ENCODE measurements around the gene SLC6A6.
A peak's percentile ranks its signal among the peaks of the same experiment; 100 is the strongest.

The SLC6A6 gene

DNA sequence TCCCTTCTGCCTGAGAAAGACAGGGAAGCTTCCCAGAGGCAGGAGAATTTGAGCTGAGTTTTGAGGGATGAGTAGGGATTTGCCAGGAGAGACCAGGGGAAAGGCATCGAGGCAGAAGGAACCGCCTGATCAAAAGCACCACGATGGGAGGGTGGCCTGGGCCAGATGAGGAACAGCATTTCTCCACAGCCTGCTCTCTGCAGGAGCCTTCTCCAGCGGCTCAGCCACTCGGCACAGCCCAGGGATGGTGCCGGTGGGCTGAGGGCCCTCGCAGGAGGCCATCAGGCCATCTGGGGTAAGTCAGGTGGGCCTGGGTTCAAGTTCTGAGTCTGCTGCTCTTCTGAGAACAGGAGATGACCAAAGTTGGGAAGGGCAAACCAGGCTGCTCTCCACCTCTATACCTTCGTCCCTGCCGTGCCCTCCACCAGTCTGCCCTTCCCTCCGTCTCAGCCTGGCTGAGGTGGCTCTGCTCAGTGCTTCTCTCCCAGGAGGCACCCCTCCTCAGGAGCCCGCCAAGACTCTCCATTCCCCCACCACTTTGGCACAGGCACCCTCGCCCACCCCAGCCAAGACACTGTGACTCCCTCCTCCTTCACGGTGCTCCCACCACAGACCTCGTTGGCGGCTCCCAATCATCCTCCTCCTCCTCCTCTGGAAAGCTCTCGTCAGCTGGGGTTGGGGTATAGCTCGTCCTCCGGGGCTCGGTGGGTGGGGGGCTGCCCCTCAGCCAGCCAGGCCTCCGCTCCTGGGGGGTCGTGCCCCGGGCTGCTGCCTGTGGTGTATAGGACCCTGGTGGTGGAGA lies 102.8 kb downstream of the SLC6A6 start:
- Histone ChIP-seq H3K9ac (ENCODE audit: low read length) (no peak overlapping the region), H3K4me1 (ENCODE audit: control insufficient read depth, low read depth, low read length) (no peaks in the 10 kb centered on the region), H3K36me3 (ENCODE audit: control insufficient read depth, low read depth, low read length) (no peaks in the 10 kb centered on the region), H3K9me3 (ENCODE audit: control insufficient read depth, low read depth, low read length) (peaks cover 4% of the 10 kb centered on the region), H3K4me3 (ENCODE audit: low read length) (no peak overlapping the region), H3K27me3 (ENCODE audit: control insufficient read depth, insufficient read depth, low read length) (no peaks in the 10 kb centered on the region), H3K27ac (ENCODE audit: low read length) (no peak overlapping the region)

- H3K36me3 ChIP-seq (ENCODE audit: control insufficient read depth, low read depth, low read length) = no peaks in the 10 kb centered on the region
- no peak overlapping the region for H3K27ac ChIP-seq (ENCODE audit: low read length)
- H3K4me3 ChIP-seq (ENCODE audit: low read length) = no peak overlapping the region
- H3K27me3 ChIP-seq (ENCODE audit: control insufficient read depth, insufficient read depth, low read length) = no peaks in the 10 kb centered on the region
- no peaks in the 10 kb centered on the region for H3K4me1 ChIP-seq (ENCODE audit: control insufficient read depth, low read depth, low read length)
- no peak overlapping the region for H3K9ac ChIP-seq (ENCODE audit: low read length)
- peaks cover 4% of the 10 kb centered on the region for H3K9me3 ChIP-seq (ENCODE audit: control insufficient read depth, low read depth, low read length)
Measured at GRCh38 chr3:14505803-14506500, 103.5 kb downstream of the SLC6A6 start.

DNA sequence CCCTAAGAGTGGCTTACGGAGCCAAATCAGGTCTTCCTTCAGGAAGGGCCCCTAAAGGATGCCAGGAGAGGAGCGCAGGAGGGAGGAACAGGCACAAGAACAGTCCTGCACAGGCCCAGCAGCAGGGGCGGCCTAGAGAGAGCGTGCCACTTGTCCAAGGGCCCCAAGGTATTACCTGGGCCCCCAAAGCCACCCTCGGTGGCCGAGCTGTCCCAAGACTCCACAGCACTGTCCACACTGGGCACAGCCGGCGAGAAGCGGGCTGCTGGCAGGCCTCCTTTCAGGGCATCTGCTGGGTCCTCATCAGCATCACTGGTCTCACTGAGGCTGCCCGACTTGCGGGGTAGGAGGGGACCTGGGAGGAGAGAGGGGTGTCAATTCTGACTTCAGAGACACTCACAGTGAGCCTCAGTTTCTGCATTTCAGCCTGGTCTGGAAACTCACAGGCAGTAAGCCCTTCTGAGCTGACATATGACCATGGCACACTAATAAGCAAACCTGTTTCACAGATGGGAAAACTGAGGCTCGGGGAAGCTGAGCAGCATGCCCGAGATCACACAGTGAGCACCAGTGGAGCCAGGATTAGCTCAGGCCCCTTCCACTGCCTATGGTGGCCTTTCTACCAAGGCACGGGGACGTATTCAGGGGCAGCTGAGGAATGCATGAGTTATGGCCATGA lies 104.4 kb downstream of the SLC6A6 start:
- Histone ChIP-seq H3K9ac (ENCODE audit: low read length) (no peak overlapping the region), H3K27me3 (ENCODE audit: control insufficient read depth, insufficient read depth, low read length) (no peaks in the 10 kb centered on the region), H3K4me3 (ENCODE audit: low read length) (no peak overlapping the region), H3K4me1 (ENCODE audit: control insufficient read depth, low read depth, low read length) (no peaks in the 10 kb centered on the region), H3K9me3 (ENCODE audit: control insufficient read depth, low read depth, low read length) (peaks cover 4% of the 10 kb centered on the region), H3K36me3 (ENCODE audit: control insufficient read depth, low read depth, low read length) (no peaks in the 10 kb centered on the region), H3K27ac (ENCODE audit: low read length) (no peak overlapping the region)

DNA sequence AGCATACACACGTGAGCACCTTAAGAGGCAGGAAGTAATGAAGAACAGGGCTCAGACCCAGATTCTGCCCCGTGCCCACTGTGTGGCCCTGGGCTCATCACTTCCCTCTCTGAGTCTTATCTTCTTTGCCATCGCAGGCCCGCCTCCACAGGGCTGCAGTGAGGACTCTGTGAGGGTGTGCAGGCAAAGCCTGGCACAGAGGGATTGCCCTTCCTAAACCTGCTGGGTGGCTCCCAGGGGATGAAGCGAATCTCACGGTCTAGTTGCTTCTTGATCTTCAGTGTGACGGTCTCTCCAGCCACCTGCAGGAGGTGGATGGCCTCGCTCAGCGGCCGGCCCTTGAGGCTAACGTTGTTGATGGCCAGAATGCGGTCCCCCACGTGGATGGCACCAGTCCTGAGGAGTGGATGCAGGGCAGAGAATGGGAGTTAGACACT lies 104.9 kb downstream of the SLC6A6 start:
- H3K27me3 ChIP-seq (ENCODE audit: control insufficient read depth, insufficient read depth, low read length) = no peaks in the 10 kb centered on the region
- no peak overlapping the region for H3K4me3 ChIP-seq (ENCODE audit: low read length)
- no peaks in the 10 kb centered on the region for H3K4me1 ChIP-seq (ENCODE audit: control insufficient read depth, low read depth, low read length)
- no peaks in the 10 kb centered on the region for H3K36me3 ChIP-seq (ENCODE audit: control insufficient read depth, low read depth, low read length)
- no peak overlapping the region for H3K9ac ChIP-seq (ENCODE audit: low read length)
- peaks cover under 1% of the 10 kb centered on the region for H3K9me3 ChIP-seq (ENCODE audit: control insufficient read depth, low read depth, low read length)
- no peak overlapping the region for H3K27ac ChIP-seq (ENCODE audit: low read length)

DNA sequence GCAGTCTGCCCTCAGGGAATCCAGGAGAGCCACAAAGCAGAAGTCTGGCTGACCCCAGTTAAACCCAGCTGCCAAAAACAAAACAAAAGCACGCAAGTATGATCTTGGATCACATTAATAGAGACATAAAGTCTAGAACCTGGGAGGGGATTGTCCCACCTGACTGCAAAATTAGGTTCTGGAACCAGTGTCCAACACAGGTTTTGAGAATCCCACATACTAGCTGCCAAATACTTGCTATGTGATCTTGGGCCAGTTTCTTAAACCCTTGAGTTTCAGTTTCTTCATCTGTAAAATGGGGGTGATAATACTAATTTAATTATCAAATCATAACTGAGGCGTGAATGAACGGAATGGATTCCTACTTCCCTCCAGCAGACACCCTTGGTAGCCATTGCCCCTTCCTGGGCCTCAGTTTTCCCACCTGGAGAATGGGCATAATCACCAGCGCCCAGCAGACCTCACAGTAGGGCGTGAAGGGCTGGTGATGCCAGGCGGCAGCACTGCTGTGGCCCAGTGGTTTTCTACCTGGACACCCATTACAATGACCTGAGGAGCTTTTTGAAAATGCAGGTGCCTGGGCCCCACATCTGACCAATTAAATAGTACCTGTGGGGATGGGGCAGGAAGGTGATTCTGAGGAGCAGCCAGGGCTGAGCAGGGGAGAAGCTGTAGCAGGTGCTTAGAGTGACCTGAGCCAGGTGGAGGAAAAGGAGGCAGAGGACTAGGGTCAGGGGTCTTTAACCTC lies 105.5 kb downstream of the SLC6A6 start:
- Histone ChIP-seq H3K4me3 (ENCODE audit: low read length) (no peak overlapping the region), H3K36me3 (ENCODE audit: control insufficient read depth, low read depth, low read length) (no peaks in the 10 kb centered on the region), H3K9me3 (ENCODE audit: control insufficient read depth, low read depth, low read length) (no peaks in the 10 kb centered on the region), H3K27me3 (ENCODE audit: control insufficient read depth, insufficient read depth, low read length) (no peaks in the 10 kb centered on the region), H3K9ac (ENCODE audit: low read length) (no peak overlapping the region), H3K4me1 (ENCODE audit: control insufficient read depth, low read depth, low read length) (no peaks in the 10 kb centered on the region), H3K27ac (ENCODE audit: low read length) (no peak overlapping the region)

DNA sequence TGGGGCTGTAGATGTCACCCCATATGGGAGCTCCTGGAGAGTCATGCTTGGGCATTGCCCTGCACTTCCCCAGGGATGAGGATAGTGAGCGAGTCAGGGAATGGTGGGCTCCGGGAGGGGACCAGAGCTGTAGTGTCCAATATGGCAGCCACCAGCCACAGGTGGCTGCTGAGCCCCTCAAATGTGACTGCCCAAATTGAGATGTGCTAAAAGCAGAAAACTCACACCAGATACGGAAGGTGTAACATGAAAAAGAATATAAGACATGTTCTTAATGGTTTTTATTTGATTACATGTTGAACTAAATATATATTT lies 106.1 kb downstream of the SLC6A6 start:
- Histone ChIP-seq H3K4me1 (ENCODE audit: control insufficient read depth, low read depth, low read length) (no peaks in the 10 kb centered on the region), H3K9ac (ENCODE audit: low read length) (no peak overlapping the region), H3K27ac (ENCODE audit: low read length) (no peak overlapping the region), H3K27me3 (ENCODE audit: control insufficient read depth, insufficient read depth, low read length) (no peaks in the 10 kb centered on the region), H3K9me3 (ENCODE audit: control insufficient read depth, low read depth, low read length) (no peaks in the 10 kb centered on the region), H3K36me3 (ENCODE audit: control insufficient read depth, low read depth, low read length) (no peaks in the 10 kb centered on the region), H3K4me3 (ENCODE audit: low read length) (no peak overlapping the region)

DNA sequence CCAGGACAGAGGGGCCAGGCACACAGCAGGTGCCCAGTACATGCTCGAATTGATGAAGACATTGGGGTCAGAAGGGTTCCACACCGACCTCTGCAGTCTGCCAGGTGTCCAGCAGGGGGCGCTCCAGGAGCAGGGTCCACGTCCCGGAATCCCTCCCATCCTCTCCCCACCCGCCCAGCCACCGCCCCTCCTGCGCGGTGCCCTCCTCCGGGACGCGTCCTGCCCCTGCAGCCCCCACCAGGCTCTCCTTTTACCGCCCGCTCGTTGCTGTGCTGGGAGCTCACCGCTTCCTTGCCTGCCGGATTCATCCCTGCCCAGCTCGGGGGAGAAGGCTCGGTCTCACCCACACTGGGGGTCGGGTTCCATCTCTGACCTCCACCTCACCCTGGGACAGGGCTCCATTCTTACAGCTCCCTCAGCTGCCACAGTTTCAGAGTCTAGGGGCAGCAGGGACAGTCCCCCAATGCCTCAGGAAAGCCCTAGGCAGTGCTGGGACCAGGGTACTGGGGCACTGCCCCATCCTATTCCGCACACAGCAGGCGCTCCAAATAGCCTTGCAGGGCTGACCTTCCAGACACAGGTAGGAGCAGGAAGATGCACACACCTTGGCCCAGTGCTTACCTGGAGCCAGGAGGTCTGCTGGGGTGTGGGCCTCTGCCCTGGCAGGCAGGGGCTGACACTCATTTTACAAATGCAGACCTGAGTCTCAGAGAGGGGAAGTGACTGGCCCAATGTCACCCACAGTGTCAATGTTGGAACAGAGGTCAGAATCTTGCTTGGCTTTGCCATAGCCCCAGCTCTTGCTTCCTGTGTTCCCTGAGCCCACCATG lies 106.8 kb downstream of the SLC6A6 start:
- Histone ChIP-seq H3K36me3 (ENCODE audit: control insufficient read depth, low read depth, low read length) (no peaks in the 10 kb centered on the region), H3K4me3 (ENCODE audit: low read length) (peak overlapping the region; percentile 40), H3K27me3 (ENCODE audit: control insufficient read depth, insufficient read depth, low read length) (no peaks in the 10 kb centered on the region), H3K9ac (ENCODE audit: low read length) (no peak overlapping the region), H3K9me3 (ENCODE audit: control insufficient read depth, low read depth, low read length) (no peaks in the 10 kb centered on the region), H3K27ac (ENCODE audit: low read length) (no peak overlapping the region), H3K4me1 (ENCODE audit: control insufficient read depth, low read depth, low read length) (no peaks in the 10 kb centered on the region)

GRCh38 chr3:14509796-14510100 lies 107.3 kb downstream of the SLC6A6 start:
- H3K27me3 ChIP-seq (ENCODE audit: control insufficient read depth, insufficient read depth, low read length) = no peaks in the 10 kb centered on the region
- H3K4me1 ChIP-seq (ENCODE audit: control insufficient read depth, low read depth, low read length) = no peaks in the 10 kb centered on the region
- no peaks in the 10 kb centered on the region for H3K9me3 ChIP-seq (ENCODE audit: control insufficient read depth, low read depth, low read length)
- no peak overlapping the region for H3K9ac ChIP-seq (ENCODE audit: low read length)
- no peak overlapping the region for H3K4me3 ChIP-seq (ENCODE audit: low read length)
- H3K27ac ChIP-seq (ENCODE audit: low read length) = no peak overlapping the region
- no peaks in the 10 kb centered on the region for H3K36me3 ChIP-seq (ENCODE audit: control insufficient read depth, low read depth, low read length)

DNA sequence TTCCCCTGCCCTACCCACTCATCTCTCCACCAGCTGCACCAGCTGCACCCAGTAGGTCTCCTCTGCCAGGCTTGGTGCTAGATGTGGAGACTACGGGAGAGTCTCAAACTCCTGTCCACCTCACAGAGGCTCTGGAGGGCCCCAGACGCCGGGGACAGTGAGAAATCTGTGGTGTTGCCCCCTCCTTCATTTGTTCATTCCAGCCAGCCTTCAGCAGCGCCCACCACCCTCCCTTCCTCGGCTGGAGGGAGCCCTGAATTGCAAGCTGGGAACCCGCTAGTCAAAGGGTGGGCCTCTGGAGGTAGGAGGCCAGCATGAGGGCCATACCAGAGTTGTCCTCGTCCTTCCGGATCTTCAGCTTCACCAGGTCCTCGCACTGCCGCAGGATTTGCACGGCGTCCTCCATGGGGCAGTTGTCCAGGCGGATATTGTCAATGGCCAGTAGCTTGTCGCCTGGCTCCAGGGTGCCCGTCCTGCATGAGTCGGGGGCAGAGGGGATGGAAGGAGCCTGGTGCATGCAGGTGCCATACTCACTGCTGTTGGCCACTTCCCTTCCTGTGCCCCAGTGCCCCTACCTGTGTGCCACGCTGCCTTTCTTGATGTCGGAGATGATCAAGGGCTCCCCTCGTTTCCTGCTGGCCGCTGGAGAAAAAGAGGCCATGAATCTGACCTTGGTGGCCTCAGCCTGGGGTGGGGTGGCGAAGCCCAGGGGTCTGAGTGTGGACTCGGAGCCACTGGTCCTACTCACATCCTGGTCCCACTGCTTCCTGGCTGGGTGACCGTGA lies 108.6 kb downstream of the SLC6A6 start:
- no peaks in the 10 kb centered on the region for H3K9me3 ChIP-seq (ENCODE audit: control insufficient read depth, low read depth, low read length)
- H3K36me3 ChIP-seq (ENCODE audit: control insufficient read depth, low read depth, low read length) = no peaks in the 10 kb centered on the region
- H3K4me1 ChIP-seq (ENCODE audit: control insufficient read depth, low read depth, low read length) = no peaks in the 10 kb centered on the region
- no peak overlapping the region for H3K9ac ChIP-seq (ENCODE audit: low read length)
- H3K27ac ChIP-seq (ENCODE audit: low read length) = no peak overlapping the region
- H3K4me3 ChIP-seq (ENCODE audit: low read length) = no peak overlapping the region
- H3K27me3 ChIP-seq (ENCODE audit: control insufficient read depth, insufficient read depth, low read length) = no peaks in the 10 kb centered on the region

GRCh38 chr3:14511623-14512280 lies 109.3 kb downstream of the SLC6A6 start:
- H3K27me3 ChIP-seq (ENCODE audit: control insufficient read depth, insufficient read depth, low read length) = no peaks in the 10 kb centered on the region
- H3K9ac ChIP-seq (ENCODE audit: low read length) = no peak overlapping the region
- H3K36me3 ChIP-seq (ENCODE audit: control insufficient read depth, low read depth, low read length) = no peaks in the 10 kb centered on the region
- no peaks in the 10 kb centered on the region for H3K9me3 ChIP-seq (ENCODE audit: control insufficient read depth, low read depth, low read length)
- no peaks in the 10 kb centered on the region for H3K4me1 ChIP-seq (ENCODE audit: control insufficient read depth, low read depth, low read length)
- no peak overlapping the region for H3K4me3 ChIP-seq (ENCODE audit: low read length)
- H3K27ac ChIP-seq (ENCODE audit: low read length) = no peak overlapping the region
